ENCODE measurements around the gene PRKAA1.

Gene PRKAA1

DNA sequence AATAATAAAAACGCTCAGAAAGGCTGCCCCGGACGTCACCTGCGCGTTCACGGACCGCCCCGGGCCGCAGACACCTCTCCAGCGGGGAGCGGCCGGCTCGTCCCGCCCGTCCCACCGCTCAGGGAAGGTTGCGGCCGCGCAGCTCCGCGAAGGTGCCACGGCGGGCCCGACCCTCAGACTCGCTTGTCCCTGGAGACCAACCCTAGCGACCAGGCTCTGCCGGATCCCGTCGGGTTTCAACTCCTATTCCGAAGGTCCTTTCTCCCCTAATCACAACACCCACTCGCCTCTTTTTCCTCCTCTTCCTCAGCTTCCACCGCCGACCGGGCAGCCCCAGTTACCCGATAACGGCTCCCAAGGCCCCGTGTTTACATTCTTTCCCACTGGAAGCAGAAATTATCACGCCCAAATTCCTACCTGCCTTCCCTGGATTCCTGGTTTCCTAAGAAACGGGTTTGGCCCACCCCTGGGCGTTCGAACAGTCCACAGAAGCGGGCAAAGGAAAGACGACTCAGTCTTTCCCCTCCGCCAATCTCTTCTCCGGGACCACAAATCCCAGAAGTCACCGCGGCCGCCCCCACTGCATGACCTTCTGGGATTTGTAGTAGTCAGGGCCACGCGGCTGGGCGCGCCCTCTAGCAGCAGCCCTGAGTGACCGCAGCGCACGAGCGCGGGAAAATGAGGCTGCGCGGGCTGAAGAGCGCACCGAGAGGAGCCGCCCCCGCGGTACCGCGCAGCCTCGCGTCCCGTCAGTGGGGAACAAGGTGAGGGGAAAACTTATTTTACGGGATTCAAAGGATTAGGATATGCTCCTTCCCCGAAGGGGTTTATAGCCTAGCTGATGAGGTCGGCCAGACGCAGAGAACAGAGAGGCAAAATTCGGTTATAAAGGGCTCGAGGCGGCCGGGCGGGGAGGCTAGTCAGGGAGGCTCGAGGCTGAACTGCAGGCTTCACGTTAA lies 42.5 kb downstream of the PRKAA1 start, which contains the start of gene TTC33:
Gene TTC33, minus strand, starts transcription at position 555 of the 959 bp plus-strand sequence. CDS start 8,943 bp downstream, outside the sequence.
- TF ChIP-seq, protein P1, sequence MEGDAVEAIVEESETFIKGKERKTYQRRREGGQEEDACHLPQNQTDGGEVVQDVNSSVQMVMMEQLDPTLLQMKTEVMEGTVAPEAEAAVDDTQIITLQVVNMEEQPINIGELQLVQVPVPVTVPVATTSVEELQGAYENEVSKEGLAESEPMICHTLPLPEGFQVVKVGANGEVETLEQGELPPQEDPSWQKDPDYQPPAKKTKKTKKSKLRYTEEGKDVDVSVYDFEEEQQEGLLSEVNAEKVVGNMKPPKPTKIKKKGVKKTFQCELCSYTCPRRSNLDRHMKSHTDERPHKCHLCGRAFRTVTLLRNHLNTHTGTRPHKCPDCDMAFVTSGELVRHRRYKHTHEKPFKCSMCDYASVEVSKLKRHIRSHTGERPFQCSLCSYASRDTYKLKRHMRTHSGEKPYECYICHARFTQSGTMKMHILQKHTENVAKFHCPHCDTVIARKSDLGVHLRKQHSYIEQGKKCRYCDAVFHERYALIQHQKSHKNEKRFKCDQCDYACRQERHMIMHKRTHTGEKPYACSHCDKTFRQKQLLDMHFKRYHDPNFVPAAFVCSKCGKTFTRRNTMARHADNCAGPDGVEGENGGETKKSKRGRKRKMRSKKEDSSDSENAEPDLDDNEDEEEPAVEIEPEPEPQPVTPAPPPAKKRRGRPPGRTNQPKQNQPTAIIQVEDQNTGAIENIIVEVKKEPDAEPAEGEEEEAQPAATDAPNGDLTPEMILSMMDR (IDR thresholded peaks at IDR 0.05; ENCODE audit: insufficient read depth, low read length, missing control alignments): peak; percentile 86
- H3K4me3 ChIP-seq (ENCODE audit: low read depth, low read length): peak within 1 kb of the TSS; percentile 81
- ChIA-PET POLR2A (no interaction called here), CTCF (interaction anchor here (0.7 to 1.6 kb wide), 11 partner anchors 8 to 123 kb away, joined by 3 to 6 read pairs (median 4); no protein-coding TSS in a partner anchor)
- peak; percentile 69 for DNase-seq (ENCODE audit: low read depth, low spot score)

DNA sequence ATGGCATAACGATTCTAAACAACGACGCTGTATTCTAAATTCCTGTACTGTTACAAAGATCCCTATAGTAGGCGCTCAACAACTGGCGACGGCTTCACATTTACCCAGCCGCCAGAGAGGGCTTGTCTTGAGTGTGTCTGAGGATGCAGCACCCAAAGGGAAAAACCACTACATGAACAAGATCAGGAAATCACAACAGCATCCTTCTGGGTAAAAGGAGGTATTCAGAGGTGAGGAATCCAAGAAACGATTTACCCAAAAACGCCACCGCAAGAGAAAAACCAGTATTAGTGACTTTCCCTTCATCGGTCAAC lies 43.1 kb downstream of the PRKAA1 start:
- peak overlapping the region; percentile 81 for H3K4me3 ChIP-seq (ENCODE audit: low read depth, low read length)
- TF ChIP-seq, protein P1 (IDR thresholded peaks at IDR 0.05; ENCODE audit: insufficient read depth, low read length, missing control alignments): peak; percentile 61
- peak; percentile 36 for DNase-seq (ENCODE audit: low read depth, low spot score)
- CTCF ChIA-PET: interaction anchor here (0.7 to 1.6 kb wide), 7 partner anchors 9 to 1176 kb away, joined by 3 to 6 read pairs (median 4); no protein-coding TSS in a partner anchor
- POLR2A ChIA-PET: interaction anchor here (0.6 kb wide), 1 partner anchor 38 kb away, joined by 4 read pairs; no protein-coding TSS in a partner anchor

DNA sequence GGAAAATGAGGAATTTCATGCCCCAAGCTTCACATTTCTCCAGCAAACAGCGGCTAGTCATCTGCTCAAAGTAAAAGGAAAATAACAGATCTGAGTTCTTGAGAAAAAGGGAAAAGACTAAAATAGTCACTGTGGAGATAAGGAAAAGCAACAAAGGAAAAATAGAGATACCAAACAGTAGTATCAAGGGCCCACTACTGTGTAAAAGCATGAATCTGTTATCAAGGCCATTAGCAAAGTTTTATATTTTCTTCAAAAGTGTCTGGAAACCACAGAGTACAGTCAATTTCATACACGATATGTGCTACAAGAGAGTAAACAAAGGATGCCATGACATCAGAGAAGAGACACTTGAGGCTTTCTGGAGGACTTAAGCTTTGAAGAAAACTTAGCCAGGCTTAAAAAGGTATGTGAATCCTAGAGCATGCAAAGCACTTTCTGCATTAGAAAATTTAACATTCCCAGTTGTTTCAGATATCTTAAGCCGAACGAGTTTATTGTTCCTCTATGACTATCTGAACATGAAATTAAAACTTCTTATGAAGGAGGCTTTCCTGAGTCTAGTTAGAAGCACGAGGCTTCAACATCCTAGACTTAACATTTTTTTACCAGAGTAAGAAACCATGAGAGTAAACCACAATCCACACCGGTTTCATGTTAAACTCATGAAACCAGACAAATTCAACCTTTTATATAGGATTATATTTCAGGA lies 43.6 kb downstream of the PRKAA1 start:
- TF ChIP-seq, protein P1 (IDR thresholded peaks at IDR 0.05; ENCODE audit: insufficient read depth, low read length, missing control alignments): no peak
- ChIA-PET POLR2A (interaction anchor here (0.6 kb wide), 1 partner anchor 38 kb away, joined by 4 read pairs; no protein-coding TSS in a partner anchor), CTCF (interaction anchor here (0.8 to 1.6 kb wide), 6 partner anchors 8 to 1176 kb away, joined by 3 to 6 read pairs (median 4); no protein-coding TSS in a partner anchor)
- peak overlapping the region; percentile 81 for H3K4me3 ChIP-seq (ENCODE audit: low read depth, low read length)
- DNase-seq (ENCODE audit: low read depth, low spot score): no peak

DNA sequence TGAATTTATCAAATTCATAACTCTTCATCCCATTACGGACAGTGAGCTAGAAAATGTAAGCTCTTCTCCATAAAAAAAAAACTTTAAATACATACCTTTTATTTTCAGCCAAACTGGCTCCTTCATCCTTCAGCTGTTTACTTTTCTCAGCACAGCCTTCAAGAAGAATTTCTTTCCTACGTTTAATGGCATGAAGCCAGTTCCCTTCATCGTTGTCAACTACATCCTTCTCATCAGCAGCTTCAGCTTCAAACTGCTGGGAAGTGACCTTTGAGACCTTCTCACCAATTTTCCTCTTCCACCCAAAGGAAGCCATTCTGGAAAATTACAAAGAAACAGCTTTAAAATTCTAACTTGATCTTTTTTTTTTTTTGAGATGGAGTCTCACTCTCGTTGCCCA lies 51.5 kb downstream of the PRKAA1 start:
- DNase-seq (ENCODE audit: low read depth, low spot score): no peak
- TF ChIP-seq, protein P1 (IDR thresholded peaks at IDR 0.05; ENCODE audit: insufficient read depth, low read length, missing control alignments): no peak
- H3K4me3 ChIP-seq (ENCODE audit: low read depth, low read length): no peak overlapping the region
- CTCF ChIA-PET: interaction anchor here (1.4 to 1.6 kb wide), 2 partner anchors 9 kb away, joined by 4 to 6 read pairs; no protein-coding TSS in a partner anchor
- POLR2A ChIA-PET: no interaction called here

DNA sequence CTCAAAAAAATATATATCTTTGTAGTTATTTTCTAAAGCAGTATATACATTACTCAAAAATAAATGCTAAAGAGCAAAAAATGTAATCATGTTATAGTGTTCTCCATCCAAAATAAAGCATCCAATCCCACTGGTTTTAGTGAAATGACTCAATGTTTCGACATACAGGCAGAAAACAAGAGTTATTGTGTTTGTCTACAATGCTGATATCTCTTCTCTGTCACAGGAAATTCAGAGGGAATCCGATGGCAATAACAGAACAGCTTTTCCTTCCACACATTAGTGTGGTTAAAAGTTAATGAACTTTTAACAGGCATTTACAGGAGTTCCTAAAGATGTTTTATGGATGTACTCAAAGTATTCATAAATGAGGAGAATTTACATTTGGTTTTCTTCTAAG lies 54.4 kb downstream of the PRKAA1 start:
- CTCF ChIA-PET: interaction anchor here (0.8 to 1.6 kb wide), 3 partner anchors 9 to 13 kb away, joined by 3 read pairs; no protein-coding TSS in a partner anchor
- POLR2A ChIA-PET: no interaction called here
- TF ChIP-seq, protein P1 (IDR thresholded peaks at IDR 0.05; ENCODE audit: insufficient read depth, low read length, missing control alignments): no peak
- no peak for DNase-seq (ENCODE audit: low read depth, low spot score)
- H3K4me3 ChIP-seq (ENCODE audit: low read depth, low read length): no peak overlapping the region

Measured in AG04449 (cell line).